Measurements from ENCODE around the gene TMPRSS5.
"Not testable (repeated sequence)": the region's sequence is repeated elsewhere in the genome, so short reads cannot be mapped to it uniquely, and the experiment has no call there.

The TMPRSS5 gene

DNA sequence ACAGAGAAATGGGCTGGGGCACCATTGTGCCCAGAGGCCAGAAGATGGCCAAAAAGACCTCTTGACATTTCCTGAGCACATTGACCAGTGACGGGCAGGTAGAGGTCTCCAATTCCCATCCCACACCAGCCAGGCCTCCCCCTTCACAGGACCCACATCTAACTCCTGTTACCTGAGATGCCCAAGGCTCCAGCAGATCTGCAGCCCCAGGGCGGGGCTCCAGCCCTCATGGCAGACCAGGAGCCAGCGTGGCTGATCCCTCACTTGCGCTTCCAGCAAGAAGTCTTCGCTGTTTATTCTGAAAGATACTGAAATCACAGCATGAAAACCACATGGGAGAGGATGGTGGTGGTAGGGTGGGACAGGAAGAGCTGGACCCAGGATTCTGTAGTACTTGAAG is 9.0 kb downstream of the TMPRSS5 start:
- DNase-seq = no peak

- no peak for DNase-seq
Observed at GRCh38 chr11:113695207-113695606, 10.9 kb downstream of the TMPRSS5 start.

DNA sequence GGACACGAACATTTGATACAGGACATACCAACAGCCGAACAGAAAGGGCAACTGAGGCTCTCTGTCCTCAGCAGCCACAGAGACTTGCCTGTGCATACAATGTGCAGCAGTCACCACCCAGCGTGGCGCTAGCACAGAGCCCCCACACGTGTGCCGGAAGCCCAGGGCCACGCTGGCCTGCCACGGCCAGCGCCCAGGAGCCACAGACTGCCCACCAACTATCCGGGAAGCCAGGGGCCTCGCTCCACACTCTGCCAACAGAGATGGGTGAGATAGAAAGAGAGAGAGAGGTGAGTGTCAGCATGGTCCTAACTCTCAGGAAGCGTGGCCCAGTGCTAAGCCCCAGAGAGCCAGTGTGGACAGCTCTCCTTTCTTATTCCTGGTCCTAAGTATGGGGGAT is 11.7 kb downstream of the TMPRSS5 start:
- no peak for DNase-seq

DNA sequence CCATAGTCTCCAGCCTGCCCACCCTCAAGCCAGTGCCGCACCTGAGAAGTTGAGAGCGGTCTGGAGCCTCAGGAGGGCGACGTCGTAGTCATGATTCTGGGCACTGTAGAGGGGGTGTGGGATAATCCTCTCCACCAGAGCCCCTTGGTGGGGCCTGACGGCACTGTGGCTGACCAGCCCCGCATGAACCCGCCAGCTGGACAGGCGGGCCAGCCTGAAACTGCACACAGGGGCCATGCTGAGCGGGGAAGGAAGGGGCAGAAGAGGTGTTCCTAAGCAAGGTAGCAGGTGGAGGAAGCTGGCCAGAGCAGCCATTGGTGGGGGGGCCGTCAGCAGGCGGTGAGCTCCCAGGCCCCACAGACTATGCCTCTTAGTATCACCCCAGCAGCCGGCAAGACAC is 13.1 kb downstream of the TMPRSS5 start:
- no peak for DNase-seq

DNA sequence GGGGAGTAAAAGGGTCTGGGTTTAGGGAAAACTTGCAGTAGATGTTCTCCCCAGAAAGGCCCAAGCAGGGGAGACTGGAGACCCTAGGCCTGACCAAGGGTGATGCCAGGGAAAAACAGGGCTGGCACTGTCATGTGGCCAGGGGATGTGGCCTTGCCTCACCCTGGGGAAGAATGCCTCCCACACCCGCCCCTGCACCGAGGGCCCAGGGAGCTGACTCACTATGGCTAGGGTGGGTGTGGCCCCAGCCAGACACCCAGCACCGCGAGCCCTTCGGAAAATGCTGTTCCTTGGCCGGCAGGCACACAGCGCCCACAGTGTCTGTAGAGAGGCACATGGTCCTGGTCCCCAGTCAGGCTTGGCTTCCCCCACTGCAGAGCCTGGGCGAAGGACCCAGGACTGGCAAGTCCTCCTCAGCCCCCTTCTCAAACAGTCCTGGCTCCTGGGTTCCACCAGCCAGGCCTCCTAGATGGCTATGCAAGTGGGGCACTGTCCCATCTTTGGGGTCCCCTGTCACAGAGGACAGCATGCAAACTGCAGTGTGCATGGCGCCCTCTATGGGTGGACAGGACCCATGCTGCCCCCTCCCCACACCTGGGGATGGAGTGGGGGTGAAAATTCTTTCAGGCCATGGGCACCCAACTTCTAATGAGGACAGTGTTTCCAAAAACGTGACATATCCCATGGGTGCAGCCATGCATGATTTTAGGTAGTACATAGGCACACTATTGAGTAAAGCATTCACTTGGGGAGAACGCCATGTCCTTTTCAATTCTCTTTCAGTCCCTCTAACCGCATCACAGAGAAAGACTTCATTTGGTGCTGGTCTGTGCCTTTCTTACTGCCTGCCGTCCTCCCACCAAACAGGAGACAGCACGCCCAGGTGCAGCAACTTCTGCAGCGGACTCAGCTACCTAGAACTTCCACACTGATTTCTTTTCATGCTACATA is 15.2 kb downstream of the TMPRSS5 start:
- peak; percentile 44 for DNase-seq

DNA sequence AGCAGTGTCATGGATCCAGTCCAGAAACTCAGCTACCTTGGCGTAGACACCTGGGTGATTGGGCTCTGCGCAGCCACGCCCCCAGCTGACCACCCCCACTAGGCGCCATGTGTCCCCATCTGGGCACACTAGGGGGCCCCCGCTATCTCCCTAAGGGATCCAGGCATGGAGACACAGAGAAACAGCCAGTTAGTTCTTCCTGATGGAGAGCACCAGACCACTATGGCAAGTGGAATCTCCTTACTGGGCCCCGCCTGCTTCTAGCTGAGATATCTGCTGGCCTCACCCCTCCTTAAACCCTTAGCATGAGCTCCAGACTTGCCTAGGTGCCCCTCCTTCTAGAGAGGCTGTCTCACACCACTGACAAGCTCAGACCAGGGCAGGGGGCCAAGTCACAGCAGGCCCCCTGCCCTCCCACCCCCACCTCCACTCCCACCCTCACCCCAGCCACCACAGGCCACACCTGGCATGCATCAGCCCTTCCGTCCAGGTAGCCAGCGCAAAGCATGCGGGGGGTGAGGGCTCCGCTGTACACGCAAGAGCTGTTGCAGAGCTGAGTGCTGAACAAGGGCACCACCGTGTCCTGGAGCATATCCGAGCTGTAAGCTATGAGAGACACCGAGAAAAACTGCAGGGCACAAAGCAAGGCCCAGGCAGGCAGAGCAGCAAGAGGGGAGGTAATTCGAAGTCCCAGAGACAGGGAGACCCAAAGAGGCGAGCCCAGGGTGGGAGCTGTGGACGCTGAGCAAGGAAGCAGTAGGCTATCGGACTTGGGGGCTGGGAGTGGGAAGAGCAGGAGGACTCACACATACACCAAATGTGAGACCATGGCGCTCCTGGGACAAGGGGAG is 16.1 kb downstream of the TMPRSS5 start:
- no peak for DNase-seq

- DNase-seq = no peak
Observed at GRCh38 chr11:113685654-113686359, 20.3 kb downstream of the TMPRSS5 start.

GRCh38 chr11:113684496-113684895 is 21.6 kb downstream of the TMPRSS5 start:
- DNase-seq = peak; percentile 33

- DNase-seq = no peak
Observed at GRCh38 chr11:113683481-113684046, 22.5 kb downstream of the TMPRSS5 start.

DNA sequence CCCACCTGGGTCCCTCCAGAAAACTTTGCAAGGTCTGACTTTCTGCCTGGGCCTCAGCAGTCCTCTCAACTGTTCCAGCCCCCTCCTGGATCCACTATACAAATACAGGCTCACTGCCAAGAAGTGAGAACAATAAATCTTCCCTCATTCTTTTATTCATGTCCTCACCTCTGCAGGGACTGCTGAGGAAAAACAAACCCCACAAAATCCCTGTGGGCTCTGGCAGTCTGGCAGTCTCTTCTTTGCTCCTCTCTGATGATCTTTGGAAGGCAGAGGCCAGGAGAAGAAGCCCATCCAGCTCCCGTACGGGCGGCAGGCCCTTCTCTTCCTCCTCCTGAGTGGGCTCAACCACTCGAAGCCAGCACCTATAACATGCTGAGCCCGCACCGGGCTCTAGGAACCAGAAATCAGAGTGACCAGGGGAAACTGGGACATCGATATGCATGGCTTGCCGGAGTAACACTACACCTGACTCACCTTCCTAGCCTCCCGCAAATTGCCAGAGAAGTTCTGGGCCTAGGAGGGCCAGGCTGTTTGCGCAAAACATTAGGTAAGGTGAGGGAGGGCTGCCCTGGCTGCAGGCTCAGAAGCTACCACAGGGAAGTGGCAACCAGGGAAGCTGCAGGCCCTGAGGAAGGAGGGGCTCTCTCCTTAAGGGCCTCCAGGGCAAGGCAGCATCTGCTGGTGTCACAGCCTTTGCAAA is 24.2 kb downstream of the TMPRSS5 start:
- DNase-seq = peak; percentile 51

DNA sequence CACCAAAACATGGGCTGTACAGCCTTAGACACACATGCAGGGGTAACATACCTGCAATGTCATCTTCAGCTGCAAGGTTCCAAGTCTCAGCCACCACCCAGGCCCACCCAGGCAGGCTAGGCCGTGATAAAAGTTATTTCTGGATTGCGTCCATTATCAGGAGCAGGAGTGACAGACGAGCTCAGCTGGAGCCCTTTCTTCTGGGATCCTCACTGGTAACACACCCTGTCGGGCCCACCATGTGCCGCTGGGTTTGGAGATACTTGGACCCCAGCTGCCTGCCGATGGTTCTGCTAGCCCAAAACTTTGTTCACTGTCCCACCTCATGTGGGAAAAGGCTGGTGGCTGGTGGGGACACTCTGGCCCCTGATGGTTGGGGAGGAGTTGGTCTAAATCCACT is 24.8 kb downstream of the TMPRSS5 start:
- no peak for DNase-seq

DNA sequence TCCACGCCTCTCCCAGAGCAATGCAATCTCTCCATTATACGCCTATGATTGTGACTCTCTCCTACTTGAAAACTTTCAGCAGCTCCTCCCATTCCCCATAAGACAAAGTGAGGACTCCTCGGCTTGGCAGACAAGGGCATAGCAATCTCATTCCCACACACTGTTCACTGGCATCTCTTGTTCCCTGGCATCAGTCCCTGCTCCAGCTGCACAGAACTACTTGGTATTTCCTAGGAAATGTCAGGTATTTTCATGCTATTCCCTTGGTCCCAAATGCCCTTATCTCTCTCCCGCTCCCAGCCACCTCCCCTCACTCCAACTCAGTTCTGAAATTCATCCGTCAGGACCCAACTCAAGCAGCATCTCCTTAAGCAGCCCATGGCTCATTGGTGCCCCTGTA is 28.4 kb downstream of the TMPRSS5 start:
- DNase-seq = no peak

GRCh38 chr11:113675565-113675964 is 30.5 kb downstream of the TMPRSS5 start:
- peak; percentile 31 for DNase-seq

DNA sequence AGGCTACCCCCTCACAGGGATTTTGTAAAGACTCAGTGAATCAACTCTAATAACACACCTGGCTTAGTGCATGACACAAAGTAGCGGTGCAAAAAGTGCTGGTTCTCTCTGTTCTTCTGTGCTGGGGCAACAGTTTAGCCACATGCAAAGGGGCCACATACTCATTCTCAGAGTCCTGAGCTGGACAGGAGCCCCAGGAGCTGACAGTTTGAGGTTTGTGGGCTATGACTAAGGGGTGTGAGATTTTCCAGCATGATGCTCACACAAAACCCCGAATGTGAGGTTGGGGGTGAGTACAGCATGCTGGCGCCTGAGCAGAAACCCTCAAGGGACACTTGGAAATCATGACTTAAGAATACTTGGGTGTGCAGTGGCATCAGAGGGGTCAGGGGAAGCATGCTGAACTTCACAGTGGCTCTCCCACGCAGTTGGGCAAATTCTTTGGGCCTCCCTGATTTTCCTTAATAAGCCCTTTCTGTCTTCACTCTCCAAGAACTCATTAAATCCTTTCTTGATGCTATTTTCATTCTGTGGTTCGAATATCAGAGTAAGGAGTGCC is 31.0 kb downstream of the TMPRSS5 start:
- peak; percentile 96 for DNase-seq

GRCh38 chr11:113674397-113674685 is 31.8 kb downstream of the TMPRSS5 start:
- peak; percentile 23 for DNase-seq

DNA sequence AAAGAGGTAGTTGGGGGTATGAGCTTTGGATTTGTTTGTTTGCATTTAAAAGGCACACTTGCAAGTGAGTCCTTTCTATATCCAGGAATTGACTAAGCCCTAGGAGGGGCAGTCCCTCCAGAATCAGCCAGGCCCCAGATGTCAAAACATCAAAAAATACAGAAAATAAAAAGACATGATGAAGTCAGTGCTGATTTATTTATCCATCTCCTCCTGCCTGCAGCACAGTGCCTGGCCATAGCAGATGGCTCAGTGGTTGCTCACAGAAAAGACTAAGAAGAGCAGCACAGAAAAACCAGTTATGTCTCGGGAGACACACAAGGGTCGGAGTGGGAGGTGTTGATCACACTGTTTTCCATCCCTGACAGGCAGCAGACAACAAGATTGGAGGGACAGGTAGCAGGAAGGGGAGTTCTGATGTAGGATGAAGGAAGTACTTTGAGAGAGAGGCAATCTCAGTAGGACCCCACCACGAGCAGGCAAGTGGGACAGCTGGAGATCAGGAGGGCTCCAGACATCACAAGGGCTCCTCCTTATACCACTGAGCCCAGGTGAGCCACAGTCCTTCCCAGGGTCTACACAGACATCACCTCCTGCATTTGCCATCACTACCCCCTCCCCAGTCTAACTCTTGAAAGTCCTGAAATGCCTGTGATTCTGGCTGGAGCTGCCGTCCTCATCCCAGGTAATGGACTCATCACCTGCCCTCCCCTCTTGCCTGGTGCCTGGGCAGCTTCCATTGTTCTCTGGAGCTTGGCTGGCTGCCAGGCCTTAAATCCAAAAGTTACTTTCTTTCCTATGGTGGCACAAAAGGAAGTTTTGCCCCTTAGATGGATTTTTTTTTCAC is 32.3 kb downstream of the TMPRSS5 start:
- DNase-seq = peak; percentile 30

GRCh38 chr11:113671914-113672313 is 34.2 kb downstream of the TMPRSS5 start:
- not testable (repeated sequence) for DNase-seq

DNA sequence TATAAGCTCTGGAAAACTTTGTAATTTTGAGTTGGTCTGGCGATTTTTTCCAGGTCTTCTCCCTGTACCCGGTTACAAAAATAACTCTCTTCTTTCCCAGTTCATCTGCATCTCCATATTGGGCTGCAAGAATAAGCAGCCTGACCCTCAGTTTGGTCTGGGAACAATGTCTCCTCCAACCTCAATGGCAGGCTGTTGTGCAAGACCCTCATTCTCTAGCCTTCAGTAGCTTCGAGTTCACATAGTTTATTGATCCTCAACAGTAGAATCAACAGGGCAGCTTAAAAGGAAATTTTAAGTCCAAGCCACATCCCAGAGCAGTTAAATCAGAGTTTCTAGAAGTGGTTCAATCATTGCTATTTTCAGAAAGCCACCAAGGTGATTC is 35.3 kb downstream of the TMPRSS5 start:
- DNase-seq = no peak

DNA sequence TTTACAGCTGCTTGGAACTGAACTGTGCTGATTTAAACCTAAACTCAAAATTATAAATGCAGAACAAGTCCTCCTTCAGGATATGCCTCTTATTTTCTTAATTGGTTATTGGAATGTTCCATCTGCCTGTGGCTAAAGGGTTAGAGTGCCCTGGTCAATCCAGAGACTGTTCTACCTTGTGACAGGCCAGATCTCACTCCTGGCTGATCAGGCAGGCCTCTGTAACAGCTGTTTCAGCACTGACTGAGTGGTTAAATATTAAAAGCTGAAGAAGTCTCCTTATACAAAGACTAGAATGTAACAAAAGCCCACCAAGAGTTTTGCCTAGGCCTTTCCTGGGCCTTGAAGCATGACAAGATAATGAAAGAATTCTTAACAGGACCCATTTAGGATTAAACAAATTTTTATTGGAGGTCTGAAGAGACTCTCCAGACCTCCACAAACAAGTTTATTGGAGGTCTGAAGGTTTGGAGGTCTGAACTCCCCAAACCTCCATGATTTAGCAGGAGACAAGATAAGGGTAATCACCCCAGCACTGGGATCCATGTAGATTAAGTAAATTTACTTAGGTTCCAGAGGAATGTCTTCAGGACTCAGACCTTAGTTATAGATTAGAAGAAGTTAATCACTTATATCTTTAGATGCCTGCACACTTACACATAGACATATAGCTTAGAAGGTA is 35.8 kb downstream of the TMPRSS5 start:
- DNase-seq = no peak

- DNase-seq = no peak
Observed at GRCh38 chr11:113668255-113668654, 37.9 kb downstream of the TMPRSS5 start.

Data from fibroblast of skin of abdomen (primary cell).